ENCODE results near the gene RASA3.
"Not testable (repeated sequence)": the region's sequence is repeated elsewhere in the genome, so short reads cannot be mapped to it uniquely, and the experiment has no call there.

The RASA3 gene

GRCh38 chr13:114088234-114088633, 44.2 kb downstream of the RASA3 start:
- in situ Hi-C loops (cut with MboI; ENCODE audit: low sequenced_read_pairs) = no loop called here

GRCh38 chr13:114087430-114087829, 45.0 kb downstream of the RASA3 start:
- in situ Hi-C loops (cut with MboI; ENCODE audit: low sequenced_read_pairs) = no loop called here

DNA sequence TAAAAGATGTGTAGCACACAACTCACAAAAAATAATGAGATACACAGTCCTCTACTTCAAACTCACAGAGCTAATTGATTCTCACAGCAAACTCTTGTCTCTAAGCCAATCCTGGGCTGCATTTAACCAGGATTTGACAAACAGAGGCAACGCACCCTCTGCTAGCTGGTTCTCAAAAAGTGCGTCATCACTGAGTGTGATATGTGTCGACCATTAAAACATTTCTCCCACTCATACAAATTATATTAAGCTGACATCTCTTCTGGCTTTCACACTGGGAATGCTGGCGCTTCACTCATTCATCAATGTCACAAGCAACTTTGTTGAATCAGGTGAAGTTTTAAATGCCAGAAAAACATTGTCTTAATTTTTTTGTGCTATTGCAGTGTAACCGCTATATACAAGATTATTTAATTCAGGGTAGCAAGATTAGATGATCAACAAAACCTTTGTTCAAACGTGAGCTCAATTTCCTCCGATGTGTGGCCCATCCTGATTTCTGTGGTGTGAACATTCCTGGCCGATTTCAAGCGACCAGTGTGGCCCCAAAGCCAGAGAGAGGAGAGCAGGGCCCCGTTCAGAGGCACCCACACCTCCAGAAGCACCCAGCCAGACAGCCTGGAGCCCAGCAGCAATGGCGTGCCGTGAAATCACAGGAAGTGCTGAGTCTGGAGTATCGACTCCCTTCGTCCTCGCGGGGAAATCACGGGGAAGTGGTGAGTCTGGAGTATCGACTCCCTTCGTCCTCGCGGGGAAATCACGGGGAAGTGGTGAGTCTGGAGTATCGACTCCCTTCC, 49.4 kb downstream of the RASA3 start:
- in situ Hi-C loops (cut with MboI; ENCODE audit: low sequenced_read_pairs) = no loop called here

DNA sequence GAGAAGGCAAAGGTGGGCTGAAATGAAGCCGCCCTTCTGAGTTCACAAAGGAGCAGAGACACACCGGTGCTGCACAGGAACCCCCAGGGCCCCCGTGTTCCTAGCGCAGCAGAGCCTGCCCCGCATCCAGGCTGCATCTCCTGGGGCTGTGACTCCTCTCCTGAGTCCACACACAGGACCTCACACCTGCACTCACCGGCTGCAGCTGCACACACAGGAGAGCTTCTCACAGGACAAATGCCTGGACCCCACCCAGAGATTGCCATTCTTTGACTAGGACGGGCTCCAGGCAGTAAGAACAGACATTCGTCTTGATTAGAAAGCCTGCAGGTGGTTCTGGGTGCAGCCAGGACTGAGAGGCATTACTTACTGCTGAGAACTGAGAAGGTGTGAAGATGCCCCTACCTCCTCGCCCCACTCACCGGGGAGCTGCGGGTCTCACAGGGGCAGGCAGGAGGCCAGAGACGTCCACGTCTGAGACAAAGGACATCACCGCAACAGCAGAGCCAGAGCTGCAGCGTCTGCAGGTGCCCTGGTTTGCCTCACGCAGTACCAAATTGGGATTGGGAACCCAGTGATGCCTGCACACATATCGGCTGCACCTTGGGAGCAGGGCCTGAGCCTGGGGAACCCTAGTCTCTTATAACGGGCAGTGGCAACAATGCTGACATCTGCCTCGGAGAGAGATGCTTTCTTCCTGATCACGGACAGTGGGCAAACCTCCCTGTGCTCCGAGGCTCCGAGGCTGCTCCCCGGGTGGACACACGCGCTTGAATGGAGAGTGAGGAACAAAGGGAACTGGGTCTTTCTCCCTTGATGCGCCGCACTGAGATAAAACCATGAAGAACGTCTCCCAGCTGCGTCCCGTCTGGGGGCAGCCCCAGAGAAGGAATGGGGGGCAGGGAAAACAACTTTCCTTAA, 50.4 kb downstream of the RASA3 start:
- in situ Hi-C loops (cut with MboI; ENCODE audit: low sequenced_read_pairs) = no loop called here

- in situ Hi-C loops (cut with MboI; ENCODE audit: low sequenced_read_pairs) = no loop called here
Observed at GRCh38 chr13:114080739-114081561, 51.5 kb downstream of the RASA3 start.

DNA sequence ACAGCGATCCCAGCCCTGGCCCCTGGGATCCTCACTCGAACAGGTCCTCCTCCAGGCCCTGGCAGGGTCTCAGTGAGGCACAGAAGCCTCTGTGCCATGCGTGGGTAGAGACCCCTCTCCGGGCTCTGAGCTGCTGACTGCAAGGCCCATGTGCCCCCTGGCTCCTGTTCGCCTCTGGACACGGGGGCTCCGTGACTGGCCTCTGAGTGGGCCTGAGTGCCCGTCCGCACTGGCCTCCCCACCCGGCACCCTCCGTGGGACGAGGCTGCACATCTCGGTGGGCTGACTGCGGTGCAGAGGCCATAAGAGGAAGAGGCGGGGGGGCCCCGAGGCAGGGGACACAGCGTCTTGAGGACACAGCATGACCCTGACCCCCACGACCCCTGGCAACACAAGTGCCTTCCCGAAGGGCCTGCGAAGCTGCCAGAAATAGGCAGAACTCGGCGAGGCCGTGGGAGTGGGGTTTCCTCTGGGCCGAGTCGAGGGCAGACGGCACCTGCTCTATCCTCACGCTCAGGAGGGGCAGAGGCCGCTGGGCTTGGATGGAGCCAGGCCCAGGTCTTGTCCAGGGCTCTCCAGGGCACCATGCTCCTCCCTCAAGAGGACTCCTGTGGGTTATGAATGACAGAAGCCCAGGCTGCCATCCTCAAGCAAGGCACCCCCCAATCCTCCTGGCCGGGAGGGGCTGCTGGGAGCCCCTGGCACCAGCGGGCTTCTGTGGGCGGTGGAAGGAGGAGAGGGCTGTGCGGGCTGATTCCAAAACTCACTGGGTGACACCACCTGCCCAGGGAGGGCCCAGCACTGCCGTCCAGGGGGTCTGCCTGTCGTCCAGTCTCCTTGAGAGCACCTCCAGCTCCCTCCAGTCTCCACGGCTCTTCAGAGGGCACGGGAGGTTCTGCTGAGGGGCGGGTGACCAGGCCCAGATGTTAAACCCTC, 52.6 kb downstream of the RASA3 start:
- in situ Hi-C loops (cut with MboI; ENCODE audit: low sequenced_read_pairs) = no loop called here

GRCh38 chr13:114078461-114079451, 53.7 kb downstream of the RASA3 start:
- in situ Hi-C loops (cut with MboI; ENCODE audit: low sequenced_read_pairs) = no loop called here

DNA sequence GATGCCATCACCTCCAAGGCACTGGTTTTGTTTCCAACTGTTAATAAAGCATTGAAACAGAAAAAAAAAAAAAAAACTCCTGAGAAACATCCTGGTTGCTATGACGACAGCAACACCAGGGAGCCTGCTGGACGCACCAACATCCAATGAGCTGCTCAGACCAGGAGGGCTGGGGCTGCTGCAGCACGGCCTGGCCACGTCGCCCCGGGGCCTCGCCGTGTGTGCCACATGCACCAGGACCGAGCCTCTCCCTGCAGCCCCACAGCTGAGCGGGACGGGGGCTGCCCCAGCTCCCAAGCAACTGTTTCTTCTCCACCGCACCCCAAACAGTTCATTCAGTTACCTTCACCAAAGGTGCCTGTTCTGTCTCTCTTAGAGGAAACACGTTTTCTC, 54.5 kb downstream of the RASA3 start:
- in situ Hi-C loops (cut with MboI; ENCODE audit: low sequenced_read_pairs) = no loop called here

- in situ Hi-C loops (cut with MboI; ENCODE audit: low sequenced_read_pairs) = no loop called here
Observed at GRCh38 chr13:114077099-114077932, 55.1 kb downstream of the RASA3 start.

DNA sequence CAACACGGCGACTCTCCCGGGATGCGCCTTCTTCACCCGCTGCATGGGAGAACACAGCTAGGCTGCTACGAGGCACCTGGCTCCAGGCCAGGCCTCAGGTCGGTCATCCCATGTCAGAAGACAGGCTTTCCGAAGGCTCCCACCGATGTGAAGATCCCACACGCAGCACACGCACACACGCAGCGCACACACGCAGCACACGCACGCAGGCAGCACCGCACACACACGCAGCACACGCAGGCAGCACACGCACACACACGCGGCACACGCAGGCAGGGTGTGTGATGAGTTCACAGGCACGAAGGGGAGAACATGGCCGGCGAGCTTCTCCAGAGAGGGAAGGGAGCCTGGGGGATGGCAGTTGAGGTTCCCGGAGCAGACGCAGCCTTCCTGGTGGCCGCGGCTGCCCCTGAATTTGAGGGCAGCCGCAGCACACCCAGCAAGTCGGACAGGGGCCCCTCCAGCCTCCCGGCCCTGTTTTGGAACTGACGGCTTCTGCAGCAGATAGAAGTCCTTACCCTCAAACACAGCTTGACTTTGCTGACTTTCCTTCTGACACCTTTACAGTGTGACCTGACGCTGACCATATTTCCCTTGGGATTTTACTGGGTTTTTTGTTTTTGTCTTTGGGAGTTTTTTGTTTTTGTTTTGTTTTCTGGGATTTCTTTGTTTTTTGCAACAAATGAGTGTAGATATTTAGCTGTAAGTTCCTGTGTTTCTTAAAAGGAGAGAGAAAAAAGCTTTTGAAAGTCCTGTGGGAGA, 55.9 kb downstream of the RASA3 start:
- in situ Hi-C loops (cut with MboI; ENCODE audit: low sequenced_read_pairs) = no loop called here

DNA sequence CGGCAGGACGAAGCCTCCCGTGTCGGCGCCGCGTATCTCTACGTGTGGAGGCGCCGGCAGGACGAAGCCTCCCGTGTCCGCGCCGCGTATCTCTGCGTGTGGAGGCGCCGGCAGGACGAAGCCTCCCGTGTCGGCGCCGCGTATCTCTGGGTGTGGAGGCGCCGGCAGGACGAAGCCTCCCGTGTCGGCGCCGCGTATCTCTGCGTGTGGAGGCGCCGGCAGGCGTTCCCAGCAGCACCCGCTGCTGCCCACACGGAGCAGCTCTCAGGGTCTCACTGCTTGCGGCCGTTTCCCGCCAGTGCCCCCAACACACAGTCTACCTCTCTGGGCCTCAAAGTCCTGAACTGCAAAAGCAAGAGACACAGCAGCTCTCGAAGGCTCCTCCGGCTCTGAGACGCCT, 56.6 kb downstream of the RASA3 start:
- in situ Hi-C loops (cut with MboI; ENCODE audit: low sequenced_read_pairs) = not testable (repeated sequence)

DNA sequence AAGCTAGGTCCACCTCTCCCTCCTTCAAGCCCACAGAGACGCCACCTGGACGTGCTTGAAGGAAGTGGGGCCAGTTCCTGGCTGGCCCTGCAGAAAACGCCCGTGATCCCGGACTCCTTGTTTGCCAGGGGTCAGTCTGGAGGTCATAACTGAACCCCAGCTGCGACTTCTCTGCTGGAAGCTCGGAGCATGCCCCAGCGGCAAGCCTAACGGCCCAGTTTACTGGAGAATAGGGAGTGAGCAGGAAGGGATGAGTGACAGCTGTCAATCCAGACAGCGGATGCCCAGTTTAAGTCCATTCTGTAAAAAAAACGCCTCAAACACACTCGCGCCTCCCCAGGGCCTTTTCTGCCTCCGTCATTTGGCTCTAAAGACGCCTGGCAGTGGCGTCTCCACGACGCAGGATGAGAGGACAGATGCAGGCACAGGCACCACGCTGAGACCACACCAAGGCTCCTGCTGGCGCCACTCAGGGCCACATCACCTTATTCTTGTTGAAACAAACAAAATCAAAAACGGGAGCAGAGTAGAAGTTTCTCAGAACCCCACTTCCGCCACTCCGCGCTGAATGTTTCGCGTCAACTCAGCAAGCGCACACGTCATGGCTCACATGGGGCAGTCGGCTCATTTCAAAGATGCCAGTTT, 57.6 kb downstream of the RASA3 start:
- in situ Hi-C loops (cut with MboI; ENCODE audit: low sequenced_read_pairs) = no loop called here

DNA sequence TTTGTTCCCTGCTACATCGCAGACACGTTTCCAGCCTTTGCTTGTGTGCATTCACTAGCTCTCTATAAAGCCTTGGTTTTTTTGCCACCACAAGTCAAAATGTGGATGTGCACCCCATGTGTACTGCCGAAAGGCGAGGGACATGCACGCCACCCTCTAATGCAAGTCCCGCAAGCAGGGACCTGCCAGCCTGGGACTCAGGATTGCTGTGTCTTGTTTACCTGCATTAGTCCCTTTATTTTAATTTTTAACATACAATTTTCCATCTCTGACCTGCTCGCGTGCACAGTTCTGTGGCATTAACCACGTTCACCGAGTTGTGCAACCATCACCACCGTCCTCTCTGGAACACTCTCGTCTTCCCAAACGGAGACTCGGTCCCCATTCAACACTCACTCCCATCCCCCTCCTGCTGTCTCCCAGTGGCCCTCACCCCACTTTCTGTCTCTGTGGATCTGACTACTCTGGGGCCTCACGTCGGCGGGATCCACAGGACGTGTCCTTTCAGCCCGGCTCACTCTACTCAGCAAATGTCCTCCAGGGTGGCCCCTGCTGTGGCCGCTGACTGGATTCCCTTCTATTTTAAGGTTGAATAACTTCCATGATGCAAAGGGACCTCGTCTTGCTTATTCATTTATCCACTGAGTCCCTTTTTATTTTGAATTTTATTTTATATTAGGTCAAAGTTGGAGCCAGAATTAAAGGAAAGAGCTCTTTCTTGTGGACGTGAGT, 58.4 kb downstream of the RASA3 start:
- in situ Hi-C loops (cut with MboI; ENCODE audit: low sequenced_read_pairs) = no loop called here

GRCh38 chr13:114072421-114072820, 60.0 kb downstream of the RASA3 start:
- in situ Hi-C loops (cut with MboI; ENCODE audit: low sequenced_read_pairs) = no loop called here

- in situ Hi-C loops (cut with MboI; ENCODE audit: low sequenced_read_pairs) = no loop called here
Observed at GRCh38 chr13:114071991-114072390, 60.4 kb downstream of the RASA3 start.

DNA sequence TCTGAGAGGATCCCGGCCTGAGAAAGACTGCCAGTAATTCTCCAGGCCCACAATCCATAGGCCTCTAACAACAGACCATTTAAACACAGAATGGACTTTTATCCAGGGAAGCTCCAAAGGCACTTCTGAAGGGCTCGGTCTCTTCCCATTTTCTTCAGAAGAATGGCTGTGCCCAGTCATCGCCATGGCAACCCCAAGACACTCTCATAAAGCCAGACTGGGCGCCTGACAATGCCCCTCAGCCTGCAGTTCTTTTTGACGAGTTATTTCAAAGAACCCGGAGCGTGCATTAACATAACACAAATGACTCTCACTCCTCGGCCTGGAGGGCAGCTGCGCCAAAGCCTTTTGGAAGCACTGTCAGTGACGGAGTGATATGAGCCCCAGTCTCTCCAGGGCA, 61.0 kb downstream of the RASA3 start:
- in situ Hi-C loops (cut with MboI; ENCODE audit: low sequenced_read_pairs) = no loop called here
